ENCODE measurements around the gene AP2A2.

GRCh38 chr11:898540-899190 lies 27.0 kb upstream of the AP2A2 start:
- TF ChIP-seq CTCF (IDR thresholded peaks at IDR 0.05) (no peak), EP300 (IDR thresholded peaks at IDR 0.05) (no peak), POLR2A (IDR thresholded peaks at IDR 0.05) (no peak), POLR2AphosphoS5 (IDR thresholded peaks at IDR 0.05) (no peak)

Data from stomach (tissue), 4 donors.